GM12878 (cell line): Measurements from ENCODE around the gene KIF17.

Experiments
- CTCF ChIP-seq, 3 experiments: IDR thresholded peaks in 2 of 3; conservative IDR thresholded peaks in 1 of 3; 2 replicates each; pipeline ENCODE4 v1.5.1; 2011; ENCODE audit warnings: low read depth in 3 of 3, low read length in 3 of 3, mild to moderate bottlenecking in 3 of 3, control low read depth in 2 of 3, moderate library complexity in 2 of 3, inconsistent platforms in 1 of 3, mixed read lengths in 1 of 3; ENCODE audit not compliant: control insufficient read depth in 2 of 3, insufficient read depth in 1 of 3; ENCODE audit errors: extremely low read depth in 1 of 3
- FOXK2 ChIP-seq: fragments of 450-650 bp; IDR thresholded peaks from 2 replicates; pipeline ENCODE4 v1.6.1; 2017; ENCODE audit warnings: mild to moderate bottlenecking, moderate library complexity
- MTA3 ChIP-seq: IDR thresholded peaks from 2 replicates; pipeline ENCODE4 v1.6.1; 2012; ENCODE audit warnings: low read length, inconsistent platforms, borderline replicate concordance
- NFIC ChIP-seq: IDR thresholded peaks from 2 replicates; pipeline ENCODE4 v1.6.1; 2012; ENCODE audit warnings: low read depth, mild to moderate bottlenecking, inconsistent platforms, low read length, moderate library complexity
- PAX8 ChIP-seq: fragments of 450-650 bp; IDR thresholded peaks from 2 replicates; pipeline ENCODE4 v1.6.1; 2017; ENCODE audit warnings: mild to moderate bottlenecking, moderate library complexity
- RAD21 ChIP-seq: IDR thresholded peaks from 2 replicates; pipeline ENCODE4 v1.6.1; 2011; ENCODE audit warnings: mild to moderate bottlenecking, low read depth, low read length, moderate library complexity; ENCODE audit not compliant: insufficient read depth
- SREBF2 ChIP-seq: IDR thresholded peaks from 2 replicates; pipeline ENCODE4 v1.6.1; 2012; ENCODE audit warnings: mild to moderate bottlenecking, low read length
- TAF1 ChIP-seq: IDR thresholded peaks from 2 replicates; pipeline ENCODE4 v1.6.1; 2011; ENCODE audit warnings: mild to moderate bottlenecking, low read depth, low read length, borderline replicate concordance
- YY1 ChIP-seq: IDR thresholded peaks from 2 replicates; pipeline ENCODE4 v1.6.1; 2011; ENCODE audit warnings: low read depth, mild to moderate bottlenecking, low read length

DNA sequence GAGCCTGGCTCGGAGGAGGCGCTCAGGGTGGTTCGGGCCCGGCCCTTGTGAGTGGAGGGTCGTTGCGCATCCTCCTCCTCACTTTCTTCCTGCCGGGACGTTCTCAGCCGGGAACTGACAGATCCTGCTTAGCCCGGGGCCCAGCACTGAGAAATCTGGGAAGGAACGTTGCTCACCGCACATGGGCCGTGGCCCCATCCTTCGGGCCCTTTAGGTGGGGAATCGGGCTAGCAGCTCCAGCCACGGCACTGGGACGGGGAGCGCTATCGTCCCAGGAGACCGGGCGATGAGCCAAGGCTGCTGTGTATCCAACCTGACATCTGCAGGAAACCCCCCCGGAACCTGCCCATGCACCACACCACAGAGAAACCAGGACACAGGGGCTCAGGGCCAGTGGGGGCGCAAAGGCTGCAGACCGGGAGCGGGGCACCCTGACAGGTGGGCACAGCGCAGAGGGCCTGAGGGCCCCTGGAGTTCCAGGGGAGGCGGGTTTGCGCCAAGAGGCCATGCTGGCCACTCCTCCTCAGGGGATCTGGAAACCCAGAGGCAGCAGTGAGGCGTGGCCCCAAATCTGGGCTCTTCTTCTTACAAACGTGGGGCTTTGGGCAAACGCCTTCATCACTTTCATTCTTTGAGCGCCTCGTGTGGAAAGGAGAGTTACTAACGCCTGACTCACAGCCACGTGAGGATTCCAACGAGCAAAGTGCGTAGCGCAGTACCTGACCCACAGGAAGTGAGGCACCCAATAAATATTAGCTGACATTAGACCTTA, 15.0 kb upstream of the KIF17 start, which contains the start of gene SH2D5:
- TF ChIP-seq PAX8 (no peak), FOXK2 (no peak), MTA3 (peak; percentile 50; the same call in 1 of the 2 replicates), NFIC (no peak), CTCF (IDR thresholded peaks at IDR 0.05 in 2 of 3, conservative IDR thresholded peaks at IDR 0.05 in 1 of 3; ENCODE audit: control insufficient read depth in 2 of 3, extremely low read depth in 1 of 3, insufficient read depth in 1 of 3, low read depth in 3 of 3, low read length in 3 of 3) (peak; percentile 36 to 46 (median 44); a peak in 5 of 6 replicates), TAF1 (no peak), YY1 (no peak), SREBF2 (no peak), RAD21 (peak; percentile 11; the same call in 1 of the 2 replicates)
